Keratinocyte (primary cell): ENCODE results near the gene HGFAC. TPM values are rescaled to one million over a fixed set of nuclear protein-coding genes. Genes with fewer than 3 reads are reported as not detected.

Experiments
- DNase-seq: peaks from one replicate; pipeline ENCODE4 v3.0.0-alpha.2; 2011; ENCODE audit warnings: low read depth, missing footprints, low spot score
- FAIRE-seq: peaks from 2 replicates; lab custom pipeline; 2011; peaks lifted over from hg19 to GRCh38; lab: Jason Lieb, UNC
- H2AFZ ChIP-seq: 2 replicates; pipeline ENCODE4 v1.6.0; 2012; ENCODE audit warnings: low read length, control low read depth, inconsistent platforms; ENCODE audit not compliant: control insufficient read depth
- H3K27ac ChIP-seq: 2 replicates; pipeline ENCODE4 v1.5.1; 2011; ENCODE audit warnings: low read length; ENCODE audit not compliant: control insufficient read depth, insufficient read depth
- H3K27me3 ChIP-seq: 3 replicates; pipeline ENCODE4 v1.6.0; 2011; ENCODE audit warnings: low read length; ENCODE audit not compliant: control insufficient read depth, insufficient read depth; ENCODE audit errors: extremely low read depth
- H3K36me3 ChIP-seq, 2 experiments: 2 replicates in 1 of 2; 3 replicates in 1 of 2; pipeline ENCODE4 v1.5.1; 2011; ENCODE audit warnings: low read length in 2 of 2, mild to moderate bottlenecking in 1 of 2; ENCODE audit not compliant: control insufficient read depth in 2 of 2, insufficient read depth in 2 of 2; ENCODE audit errors: extremely low read depth in 1 of 2
- H3K4me1 ChIP-seq: 3 replicates; pipeline ENCODE4 v1.5.1; 2011; ENCODE audit warnings: low read length; ENCODE audit not compliant: control insufficient read depth, insufficient read depth; ENCODE audit errors: extremely low read depth
- H3K4me2 ChIP-seq: 3 replicates; pipeline ENCODE4 v1.6.0; 2011; ENCODE audit warnings: low read depth, low read length; ENCODE audit not compliant: control insufficient read depth, insufficient read depth; ENCODE audit errors: extremely low read depth
- H3K4me3 ChIP-seq, 3 experiments: fragments of 200-600 bp in 1 of 3; sonication (generic) in 1 of 3; 2 replicates in 2 of 3; 3 replicates in 1 of 3; pipeline ENCODE4 v1.5.1; 2011 to 2016; ENCODE audit warnings: low read length in 3 of 3, mild to moderate bottlenecking in 3 of 3, control low read depth in 2 of 3, inconsistent platforms in 1 of 3, low read depth in 1 of 3, mixed read lengths in 1 of 3, mixed run types in 1 of 3, moderate library complexity in 1 of 3; ENCODE audit not compliant: control insufficient read depth in 2 of 3, insufficient read depth in 2 of 3; ENCODE audit errors: extremely low read depth in 1 of 3
- H3K79me2 ChIP-seq: 2 replicates; pipeline ENCODE4 v1.6.0; 2012; ENCODE audit warnings: low read length; ENCODE audit not compliant: control insufficient read depth, insufficient read depth
- H3K9ac ChIP-seq: 3 replicates; pipeline ENCODE4 v1.6.0; 2011; ENCODE audit warnings: low read length; ENCODE audit not compliant: control insufficient read depth, insufficient read depth; ENCODE audit errors: extremely low read depth
- H3K9me1 ChIP-seq: 3 replicates; pipeline ENCODE4 v1.6.0; 2011; ENCODE audit warnings: low read length; ENCODE audit not compliant: control insufficient read depth, insufficient read depth; ENCODE audit errors: extremely low read depth
- H3K9me3 ChIP-seq: 2 replicates; pipeline ENCODE4 v1.5.1; 2012; ENCODE audit warnings: low read depth, low read length; ENCODE audit not compliant: control insufficient read depth
- H4K20me1 ChIP-seq: 3 replicates; pipeline ENCODE4 v1.6.0; 2011; ENCODE audit warnings: low read length; ENCODE audit not compliant: control insufficient read depth, insufficient read depth; ENCODE audit errors: extremely low read depth
- CTCF ChIP-seq, 3 experiments: IDR thresholded peaks in 1 of 3; conservative IDR thresholded peaks in 1 of 3; optimal IDR thresholded peaks in 1 of 3; 2 replicates in 2 of 3; 3 replicates in 1 of 3; pipeline versions ENCODE3 to v1.5.1; 2011; ENCODE audit warnings: low read length in 3 of 3, mild to moderate bottlenecking in 3 of 3, moderate library complexity in 2 of 3, control low read depth in 1 of 3, inconsistent platforms in 1 of 3; ENCODE audit not compliant: insufficient read depth in 2 of 3; ENCODE audit errors: extremely low read depth in 1 of 3
- EZH2 ChIP-seq: IDR thresholded peaks from one replicate; pipeline ENCODE4 v1.6.1; 2012; ENCODE audit warnings: inconsistent platforms, mild to moderate bottlenecking, low read length, moderate library complexity
- dilution Hi-C: fragments of 300-500 bp; cut with MboI; formaldehyde crosslinking; loops from one replicate; pipeline ENCODE4 v1.7.0; 2020; ENCODE audit warnings: low sequenced_read_pairs; ENCODE audit not compliant: extremely low pct_ligation_motif_present
- polyA plus RNA-seq, 5 experiments: library from polyadenylated mRNA; depleted of rRNA in 3 of 5; stranded (reverse) in 3 of 5; stranded (forward) in 1 of 5; unstranded in 1 of 5; fragments of >200 nt; gene quantifications; 1 replicate in 1 of 5; 2 replicates in 3 of 5; 3 replicates in 1 of 5; pipeline versions ENCODE4 v1.2.1 to v1.2.3, GENCODE V29; 2011 to 2012; ENCODE audit warnings: missing spikeins in 2 of 5, low read depth in 1 of 5, low replicate concordance in 1 of 5

HGFAC gene
- polyA plus RNA-seq, 1 donor (not counting 4 experiments of a cell fraction or from before 2014, with no cell fraction given): not detected

- H3K36me3 ChIP-seq: peaks cover 15 to 21% of the 10 kb centered on the region in 2 experiments
- no peak overlapping the region for H3K9ac ChIP-seq
These were observed 11.2 kb upstream of the HGFAC start for GRCh38 chr4:3430524-3430923.

DNA sequence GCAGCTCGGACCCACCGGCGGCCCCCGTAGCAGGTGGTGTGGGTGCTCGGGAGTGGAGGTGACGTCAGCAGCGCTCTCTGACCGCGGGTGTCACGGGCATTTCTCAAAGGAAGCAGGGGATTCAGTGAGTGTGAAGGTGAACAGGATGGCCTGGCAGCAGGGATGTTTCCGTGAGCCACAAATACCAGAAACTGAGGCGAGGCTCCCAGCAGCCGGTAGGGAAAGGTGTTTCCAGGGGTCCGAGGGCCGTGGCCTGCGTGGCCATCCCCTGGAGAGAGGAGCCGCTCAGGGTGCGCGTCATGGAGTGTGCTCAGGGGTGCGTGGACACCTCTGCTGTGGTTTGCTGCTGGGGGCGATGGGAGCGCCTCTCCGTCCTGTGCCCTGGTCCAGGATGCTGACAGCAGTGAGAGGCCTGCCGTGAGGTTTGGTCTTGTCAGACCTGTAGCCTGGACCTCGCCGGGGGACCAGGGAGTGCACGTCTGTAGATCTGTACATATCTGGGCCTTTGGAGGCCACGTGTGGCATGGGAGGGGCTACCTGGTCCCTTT is 10.2 kb upstream of the HGFAC start:
- no peak overlapping the region for H3K4me2 ChIP-seq
- no peaks in the 10 kb centered on the region for H3K27me3 ChIP-seq
- H4K20me1 ChIP-seq: no peaks in the 10 kb centered on the region
- no peak overlapping the region for H2AFZ ChIP-seq
- no peak overlapping the region for H3K9ac ChIP-seq
- no peaks in the 10 kb centered on the region for H3K9me3 ChIP-seq
- no peaks in the 10 kb centered on the region for H3K79me2 ChIP-seq
- no peak for FAIRE-seq
- H3K4me1 ChIP-seq: peaks cover 5% of the 10 kb centered on the region
- H3K27ac ChIP-seq: no peak overlapping the region
- dilution Hi-C loops: no loop called here
- TF ChIP-seq EZH2 (no peak), CTCF (optimal IDR thresholded peaks at IDR 0.05 in 1 of 3, IDR thresholded peaks at IDR 0.05 in 1 of 3, conservative IDR thresholded peaks at IDR 0.05 in 1 of 3; ENCODE audit: extremely low read depth in 1 of 3, insufficient read depth in 2 of 3, low read length in 3 of 3) (no peak)
- H3K36me3 ChIP-seq: peaks cover 13 to 21% of the 10 kb centered on the region in 2 experiments
- DNase-seq: no peak
- no peaks in the 10 kb centered on the region for H3K9me1 ChIP-seq
- no peak overlapping the region for H3K4me3 ChIP-seq

More at GRCh38 chr4:3430524-3430923, 11.2 kb upstream of the HGFAC start:
- Histone ChIP-seq H3K4me2 (no peak overlapping the region), H3K4me1 (no peaks in the 10 kb centered on the region), H3K9me3 (no peaks in the 10 kb centered on the region), H3K79me2 (no peaks in the 10 kb centered on the region), H3K4me3 (no peak overlapping the region), H2AFZ (no peak overlapping the region), H3K27me3 (no peaks in the 10 kb centered on the region), H3K27ac (no peak overlapping the region), H3K9me1 (no peaks in the 10 kb centered on the region), H4K20me1 (no peaks in the 10 kb centered on the region)
- TF ChIP-seq CTCF (optimal IDR thresholded peaks at IDR 0.05 in 1 of 3, IDR thresholded peaks at IDR 0.05 in 1 of 3, conservative IDR thresholded peaks at IDR 0.05 in 1 of 3; ENCODE audit: extremely low read depth in 1 of 3, insufficient read depth in 2 of 3, low read length in 3 of 3) (no peak), EZH2 (no peak)
- no peak for DNase-seq
- no peak for FAIRE-seq
- dilution Hi-C loops: no loop called here
